HFF-Myc (cell line): ENCODE results near the gene KIRREL3.

Experiments
- DNase-seq: peaks from one replicate; pipeline ENCODE4 v3.0.0-alpha.2; 2011; ENCODE audit warnings: low read depth; ENCODE audit errors: extremely low read depth
- H3K4me3 ChIP-seq: replicated peaks from 2 replicates; pipeline ENCODE4 v1.5.1; 2011; ENCODE audit warnings: low read depth, mild to moderate bottlenecking, control low read depth, low read length
- CTCF ChIP-seq: IDR thresholded peaks from 2 replicates; pipeline ENCODE4 v1.5.1; 2012; ENCODE audit warnings: mild to moderate bottlenecking, low read depth, low read length, control low read depth; ENCODE audit errors: missing control alignments

Gene KIRREL3

GRCh38 chr11:126510621-126511370, 489.8 kb downstream of the KIRREL3 start:
- H3K4me3 ChIP-seq, result no peak overlapping the region
- no peak for TF ChIP-seq CTCF
- no peak for DNase-seq

- DNase-seq, result no peak
- no peak for TF ChIP-seq CTCF
- no peak overlapping the region for H3K4me3 ChIP-seq
Measured at GRCh38 chr11:126507646-126508045, 492.9 kb downstream of the KIRREL3 start.

- no peak for DNase-seq
- TF ChIP-seq CTCF, result no peak
- no peak overlapping the region for H3K4me3 ChIP-seq
Measured at GRCh38 chr11:126506789-126507188, 493.8 kb downstream of the KIRREL3 start.

GRCh38 chr11:126502982-126503381, 497.6 kb downstream of the KIRREL3 start:
- H3K4me3 ChIP-seq, result no peak overlapping the region
- no peak for DNase-seq
- no peak for TF ChIP-seq CTCF

GRCh38 chr11:126502159-126502558, 498.4 kb downstream of the KIRREL3 start:
- H3K4me3 ChIP-seq, result no peak overlapping the region
- no peak for DNase-seq
- TF ChIP-seq CTCF, result no peak

GRCh38 chr11:126501641-126502040, 498.9 kb downstream of the KIRREL3 start:
- TF ChIP-seq CTCF, result no peak
- no peak for DNase-seq
- no peak overlapping the region for H3K4me3 ChIP-seq

GRCh38 chr11:126500981-126501380, 499.6 kb downstream of the KIRREL3 start:
- no peak overlapping the region for H3K4me3 ChIP-seq
- DNase-seq, result no peak
- TF ChIP-seq CTCF, result no peak
